Activated T-helper 2 cell treated with anti-CD3 and anti-CD28 coated beads, Interferon-gamma antibody, Interleukin-2, Interleukin-4, amounts not matched to agents 10 μg/mL and 5 μg/mL and 100 μg/mL, durations not matched to agents 14 hours and 24 hours and 36 hours (primary cell): ENCODE data around the gene PTER. TPM values are rescaled to one million over a fixed set of nuclear protein-coding genes. Genes with fewer than 3 reads are reported as not detected.
A peak's percentile ranks its signal among the peaks of the same experiment; 100 is the strongest.

Source experiments
- DNase-seq: peaks from one replicate; pipeline ENCODE4 v3.0.0; 2021; ENCODE audit warnings: low spot score
- H3K27ac Mint-ChIP-seq: one replicate; pipeline ENCODE4 v1.8.0; 2021; ENCODE audit warnings: mixed read lengths
- H3K27me3 Mint-ChIP-seq: one replicate; pipeline ENCODE4 v1.8.0; 2021; ENCODE audit warnings: low read depth, mixed read lengths
- H3K36me3 Mint-ChIP-seq: one replicate; pipeline ENCODE4 v1.8.0; 2021; ENCODE audit warnings: low read depth, mixed read lengths
- H3K4me1 Mint-ChIP-seq: one replicate; pipeline ENCODE4 v1.8.0; 2021; ENCODE audit warnings: low read depth, mixed read lengths
- H3K4me3 Mint-ChIP-seq: one replicate; pipeline ENCODE4 v1.8.0; 2021; ENCODE audit warnings: low read depth, mild to moderate bottlenecking, moderate library complexity, mixed read lengths
- H3K9me3 Mint-ChIP-seq: one replicate; pipeline ENCODE4 v1.8.0; 2021; ENCODE audit warnings: mixed read lengths
- intact Hi-C: fragments of 100-400 bp; cut with micrococcal nuclease; formaldehyde crosslinking; loops from one replicate; pipeline ENCODE4 v1.15.1; 2023
- total RNA-seq: library from RNA; stranded (reverse); gene quantifications from 2 replicates; pipeline ENCODE4 v1.2.3, GENCODE V29; 2022

PTER gene
- total RNA-seq, 1 donor from 2014 or later, result 19.9 TPM

DNA sequence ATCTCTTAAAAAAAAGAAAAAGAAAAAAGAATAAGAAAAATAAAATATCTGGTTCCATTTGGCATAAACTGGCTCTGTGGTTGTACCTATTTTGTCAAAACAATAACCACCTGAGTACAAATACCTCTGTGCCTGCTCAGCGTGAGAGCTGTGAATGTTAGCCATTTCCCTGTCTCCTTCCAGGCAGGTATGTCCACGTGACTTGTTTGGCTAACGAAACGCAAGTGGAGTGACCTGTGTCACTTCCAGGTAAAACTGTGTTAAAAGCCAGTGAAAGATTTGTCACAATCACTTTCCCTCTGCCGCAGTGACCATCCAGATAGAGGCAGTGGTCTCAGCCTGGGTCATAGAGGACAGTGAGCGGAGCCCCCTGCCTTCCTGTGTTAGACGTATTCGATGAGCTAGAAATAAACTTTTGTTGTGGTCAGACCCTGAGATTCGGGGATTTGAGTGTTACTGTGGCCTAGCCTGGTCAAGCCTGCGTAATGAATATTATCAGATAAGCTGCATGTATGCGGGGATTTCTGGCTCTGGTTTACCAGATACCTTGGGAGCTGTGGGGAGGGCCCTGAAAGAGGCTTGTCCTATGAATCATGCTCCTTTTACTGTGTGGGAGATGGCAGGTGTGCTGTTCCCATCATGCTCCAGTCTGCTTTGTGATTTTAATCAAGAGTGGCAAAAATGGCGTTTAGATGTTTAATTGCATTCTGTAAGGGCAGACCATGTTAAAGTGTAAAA lies 3.8 kb downstream of the PTER start:
- Mint-ChIP-seq H3K9me3 (no peaks in the 10 kb centered on the region), H3K27ac (peak overlapping the region; percentile 51), H3K27me3 (no peaks in the 10 kb centered on the region), H3K4me1 (peaks cover 39% of the 10 kb centered on the region), H3K36me3 (peaks cover 46% of the 10 kb centered on the region), H3K4me3 (peak overlapping the region; percentile 14)
- no peak for DNase-seq
- intact Hi-C loops, result no loop called here

DNA sequence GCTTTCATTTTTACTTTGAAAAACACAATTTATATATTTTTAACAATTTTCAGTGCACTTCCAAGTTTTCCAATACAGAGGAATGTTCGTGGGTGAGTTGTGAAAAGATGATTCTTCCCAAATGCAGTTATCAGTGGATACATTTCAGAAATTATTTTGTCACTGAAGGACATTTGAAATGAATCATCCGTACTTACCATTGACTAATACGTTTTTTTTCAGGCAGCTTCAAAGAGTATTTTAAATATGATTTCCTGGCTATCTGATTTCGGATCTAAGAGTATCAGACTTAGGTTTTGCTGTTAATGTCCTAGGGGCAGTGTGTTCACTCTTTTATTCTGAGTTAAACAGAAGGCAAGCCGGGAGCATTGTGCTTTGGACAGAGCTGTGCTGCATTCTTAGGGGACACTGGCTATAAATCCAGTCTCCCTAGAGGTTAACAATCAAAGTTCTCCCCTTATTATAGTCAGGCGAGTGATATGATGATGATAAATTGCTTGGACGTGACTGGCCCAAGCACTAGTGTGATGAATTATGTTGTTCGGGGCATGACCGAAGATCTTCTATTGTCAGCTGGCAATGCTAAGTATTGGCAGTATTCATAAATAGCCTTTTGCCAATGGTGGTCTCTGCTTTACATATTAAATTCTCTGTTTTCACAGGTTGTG lies 4.5 kb downstream of the PTER start:
- H3K9me3 Mint-ChIP-seq, result no peaks in the 10 kb centered on the region
- H3K4me1 Mint-ChIP-seq, result peaks cover 36% of the 10 kb centered on the region
- H3K27ac Mint-ChIP-seq, result peak overlapping the region; percentile 71
- H3K36me3 Mint-ChIP-seq, result peaks cover 51% of the 10 kb centered on the region
- H3K4me3 Mint-ChIP-seq, result peak overlapping the region; percentile 37
- DNase-seq, result no peak
- no peaks in the 10 kb centered on the region for H3K27me3 Mint-ChIP-seq
- intact Hi-C loops, result no loop called here

DNA sequence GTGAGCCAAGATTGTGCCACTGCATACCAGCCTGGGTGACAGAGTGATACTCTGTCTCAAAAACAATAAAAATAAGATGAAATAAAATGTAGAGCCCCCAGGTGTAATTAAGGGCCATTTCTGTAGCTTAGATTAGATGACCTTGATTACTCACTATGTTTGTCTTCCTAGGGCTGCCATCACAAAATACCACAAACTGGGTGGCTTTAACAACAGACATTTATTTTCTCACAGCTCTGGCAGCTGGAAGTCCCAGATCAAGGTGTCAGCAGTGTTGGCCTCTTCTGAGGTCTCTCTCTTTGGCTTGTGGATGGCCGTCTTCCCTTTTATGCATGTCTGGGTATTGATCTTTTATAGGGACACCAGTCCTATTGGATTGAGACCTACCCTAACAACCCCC lies 6.1 kb downstream of the PTER start:
- H3K27ac Mint-ChIP-seq, result no peak overlapping the region
- intact Hi-C loops, result no loop called here
- H3K4me1 Mint-ChIP-seq, result peaks cover 28% of the 10 kb centered on the region
- no peak overlapping the region for H3K4me3 Mint-ChIP-seq
- no peaks in the 10 kb centered on the region for H3K27me3 Mint-ChIP-seq
- H3K9me3 Mint-ChIP-seq, result no peaks in the 10 kb centered on the region
- no peak for DNase-seq
- H3K36me3 Mint-ChIP-seq, result peaks cover 49% of the 10 kb centered on the region

DNA sequence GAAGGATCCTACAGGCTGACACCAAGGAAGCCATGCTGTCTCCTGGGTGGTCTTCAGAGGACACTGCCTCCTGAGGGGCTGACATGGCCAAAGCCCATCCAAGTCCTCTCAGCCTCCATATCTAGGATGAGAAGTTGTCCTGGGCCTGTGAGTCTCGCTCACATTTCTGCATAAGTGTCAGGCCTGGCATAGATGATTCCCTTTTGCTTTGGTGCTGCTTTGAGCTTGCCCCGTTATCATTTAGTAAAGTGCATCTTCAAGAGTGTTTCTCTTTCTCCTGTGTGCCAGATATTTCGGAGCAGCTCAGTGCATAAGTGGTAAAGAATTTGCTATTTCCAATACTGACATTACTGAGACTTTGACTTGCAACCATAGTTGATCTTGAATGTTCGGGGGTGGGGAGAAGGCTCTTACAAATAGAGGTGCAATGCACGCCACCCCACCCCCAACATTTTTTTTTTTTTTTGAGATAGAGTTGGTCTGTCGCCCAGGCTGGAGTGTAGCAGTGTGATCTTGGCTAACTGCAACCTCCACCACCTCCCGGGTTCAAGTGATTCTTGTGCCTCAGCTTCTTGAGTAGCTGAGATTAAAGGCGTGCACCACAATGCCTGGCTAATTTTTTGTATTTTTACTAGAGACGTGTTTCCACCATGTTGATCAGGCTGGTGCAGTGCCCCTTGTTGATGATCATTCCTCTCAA lies 9.1 kb downstream of the PTER start:
- H3K36me3 Mint-ChIP-seq, result peaks cover 38% of the 10 kb centered on the region
- no peak for DNase-seq
- intact Hi-C loops, result no loop called here
- no peaks in the 10 kb centered on the region for H3K9me3 Mint-ChIP-seq
- H3K4me1 Mint-ChIP-seq, result peaks cover 12% of the 10 kb centered on the region
- no peak overlapping the region for H3K27ac Mint-ChIP-seq
- no peak overlapping the region for H3K4me3 Mint-ChIP-seq
- H3K27me3 Mint-ChIP-seq, result no peaks in the 10 kb centered on the region

DNA sequence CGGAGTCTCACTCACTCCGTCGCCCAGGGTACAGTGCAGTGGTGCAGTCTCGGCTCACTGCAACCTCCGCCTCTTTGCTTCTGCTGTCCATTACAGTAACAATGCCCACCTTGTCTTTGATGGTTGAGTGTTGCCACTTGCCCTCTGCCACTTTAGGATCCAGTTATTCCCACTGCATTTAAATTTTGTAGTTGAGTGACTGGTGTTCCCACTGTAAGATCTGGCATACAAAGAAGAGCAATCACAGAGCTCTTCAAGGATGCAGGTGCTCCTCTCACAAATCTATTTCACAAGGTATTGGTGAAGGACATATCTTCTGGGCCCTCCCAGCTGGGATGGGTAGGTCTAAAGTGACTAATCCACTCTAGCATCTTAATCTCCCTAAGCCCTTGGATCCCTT lies 12.6 kb downstream of the PTER start:
- no peak overlapping the region for H3K4me3 Mint-ChIP-seq

DNA sequence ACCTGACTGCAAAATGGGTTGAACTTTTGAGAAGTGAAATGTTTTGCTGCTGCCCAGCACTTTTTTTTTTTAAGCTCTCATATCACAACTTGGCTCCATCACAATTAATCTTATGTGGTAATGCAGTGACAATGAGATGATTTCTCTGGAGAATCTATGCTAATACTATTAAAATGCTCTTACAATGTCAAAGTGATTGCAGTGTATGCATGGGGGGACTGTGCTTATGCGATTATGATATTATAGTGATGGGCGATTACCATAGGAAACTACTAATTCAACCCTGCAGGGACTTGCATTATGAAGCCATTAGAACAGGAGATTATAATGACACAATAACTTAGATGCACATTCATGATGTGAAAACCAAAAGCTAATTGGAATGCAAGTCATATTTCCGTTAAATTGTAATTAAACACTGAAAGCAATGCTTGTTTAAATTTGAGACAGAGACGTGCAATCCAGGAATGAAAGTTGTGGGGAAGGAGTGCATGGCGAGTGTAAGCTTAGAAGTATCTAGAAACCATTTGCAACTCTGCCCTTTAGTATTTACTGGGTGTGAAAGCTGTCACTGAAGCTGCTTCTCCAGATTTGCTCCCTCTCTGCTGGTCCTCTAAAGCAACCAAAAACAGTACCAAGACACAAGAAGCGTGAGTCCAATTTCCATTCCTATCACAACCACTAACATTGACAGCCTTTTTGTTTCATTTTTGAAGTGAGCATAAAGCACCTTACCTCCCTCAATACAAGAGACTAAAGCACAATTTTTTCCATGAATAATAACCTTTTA lies 21.6 kb downstream of the PTER start:
- Mint-ChIP-seq H3K9me3 (no peaks in the 10 kb centered on the region), H3K27me3 (no peaks in the 10 kb centered on the region), H3K36me3 (peaks cover 14% of the 10 kb centered on the region), H3K4me3 (no peak overlapping the region), H3K27ac (no peak overlapping the region), H3K4me1 (peaks cover 9% of the 10 kb centered on the region)
- intact Hi-C loops, result no loop called here
- no peak for DNase-seq

More for the DNA sequence above, 12.6 kb downstream of the PTER start:
- intact Hi-C loops, result no loop called here
- no peak for DNase-seq
- Mint-ChIP-seq H3K27me3 (no peaks in the 10 kb centered on the region), H3K27ac (no peak overlapping the region), H3K4me1 (no peaks in the 10 kb centered on the region), H3K36me3 (peaks cover 25% of the 10 kb centered on the region), H3K9me3 (no peaks in the 10 kb centered on the region)

DNA sequence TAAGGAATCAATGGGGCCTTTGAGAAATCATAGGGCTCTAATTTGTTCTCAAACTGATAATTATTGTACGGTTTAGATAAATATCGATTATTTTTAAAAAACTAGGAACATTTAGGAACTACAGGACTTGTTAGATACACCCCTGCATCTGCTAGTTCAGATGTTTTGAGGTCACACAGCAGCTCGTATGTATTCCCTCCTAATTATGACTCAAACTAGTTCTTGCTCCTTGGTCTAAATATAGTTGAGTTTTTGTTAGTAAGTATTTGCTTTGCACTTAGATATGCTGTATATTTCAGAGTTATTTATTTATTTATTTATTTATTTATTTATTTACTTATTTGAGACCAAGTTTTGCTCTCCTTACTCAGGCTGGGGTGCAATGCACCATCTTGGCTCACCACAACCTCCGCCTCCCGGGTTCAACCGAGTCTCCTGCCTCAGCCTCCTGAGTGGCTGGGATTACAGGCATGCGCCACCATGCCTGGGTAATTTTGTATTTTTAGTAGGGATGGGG lies 22.7 kb downstream of the PTER start:
- Mint-ChIP-seq H3K4me3 (no peak overlapping the region), H3K9me3 (peaks cover 1% of the 10 kb centered on the region), H3K27ac (no peak overlapping the region), H3K27me3 (no peaks in the 10 kb centered on the region), H3K4me1 (peaks cover 9% of the 10 kb centered on the region), H3K36me3 (peaks cover 21% of the 10 kb centered on the region)
- intact Hi-C loops, result no loop called here
- no peak for DNase-seq

DNA sequence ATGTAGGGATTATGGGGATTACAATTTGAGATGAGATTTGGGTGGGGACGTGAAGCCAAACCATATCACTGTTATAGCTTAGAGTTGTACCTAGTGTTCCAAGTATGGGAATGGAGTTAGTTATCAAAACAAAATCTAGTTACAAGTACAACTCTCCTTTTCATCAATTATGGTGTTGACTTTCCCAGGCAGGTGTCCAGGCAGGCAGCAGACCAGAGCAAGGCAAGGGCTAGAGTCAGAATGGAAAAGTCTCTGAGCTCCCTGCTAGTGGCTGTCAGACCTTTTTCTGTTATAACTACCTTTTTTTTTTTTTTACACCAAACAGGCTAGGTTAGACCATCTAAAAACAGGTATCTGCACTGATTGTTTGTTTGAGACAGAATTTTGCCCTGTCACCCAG lies 29.2 kb downstream of the PTER start:
- Mint-ChIP-seq H3K4me1 (peaks cover 17% of the 10 kb centered on the region), H3K27ac (no peak overlapping the region), H3K9me3 (peaks cover 4% of the 10 kb centered on the region), H3K36me3 (peaks cover 32% of the 10 kb centered on the region), H3K4me3 (no peak overlapping the region), H3K27me3 (no peaks in the 10 kb centered on the region)
- intact Hi-C loops, result no loop called here
- DNase-seq, result no peak

DNA sequence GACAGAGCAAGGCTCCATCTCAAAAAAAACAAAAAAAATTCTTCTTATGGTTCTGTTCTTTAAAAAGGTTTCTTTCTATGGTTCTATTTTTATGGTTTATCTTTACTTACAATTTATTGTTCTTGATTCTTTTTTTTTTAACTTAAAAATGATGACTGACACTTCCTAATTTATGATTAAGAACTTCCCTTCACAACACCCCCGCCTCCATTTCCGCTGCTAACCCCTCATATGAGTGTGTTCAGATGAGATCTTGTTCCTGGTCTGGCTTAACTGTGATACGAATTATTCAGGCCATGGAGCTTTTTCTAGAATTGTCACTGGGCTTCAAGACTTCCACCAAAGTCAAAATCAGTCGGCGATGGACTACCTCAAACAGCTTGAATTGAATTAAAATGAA lies 33.9 kb downstream of the PTER start:
- H3K36me3 Mint-ChIP-seq, result peaks cover 16% of the 10 kb centered on the region
- no peak overlapping the region for H3K27ac Mint-ChIP-seq
- H3K27me3 Mint-ChIP-seq, result no peaks in the 10 kb centered on the region
- intact Hi-C loops, result no loop called here
- no peaks in the 10 kb centered on the region for H3K9me3 Mint-ChIP-seq
- no peak overlapping the region for H3K4me3 Mint-ChIP-seq
- no peak for DNase-seq
- peaks cover 12% of the 10 kb centered on the region for H3K4me1 Mint-ChIP-seq

DNA sequence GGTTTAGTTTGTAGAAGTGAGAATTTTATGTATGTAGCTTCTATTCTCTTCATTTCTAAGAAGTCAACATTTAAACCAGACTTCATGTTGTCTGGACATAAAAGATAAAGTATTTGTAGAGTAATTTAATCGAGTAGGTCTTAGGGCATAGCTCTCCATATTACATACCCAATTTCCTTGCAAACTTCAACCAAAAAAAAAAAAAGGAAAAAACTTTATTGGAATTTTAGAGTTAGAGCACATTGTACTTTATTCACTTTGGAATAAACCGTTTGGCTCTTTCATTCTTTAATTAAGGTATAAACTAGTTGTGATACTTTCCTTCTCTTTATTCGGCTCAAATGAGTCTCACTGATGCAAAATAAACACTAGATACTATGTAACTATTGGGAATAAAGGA lies 36.0 kb downstream of the PTER start:
- Mint-ChIP-seq H3K36me3 (peaks cover 13% of the 10 kb centered on the region), H3K4me3 (no peak overlapping the region), H3K27ac (no peak overlapping the region), H3K9me3 (no peaks in the 10 kb centered on the region), H3K27me3 (no peaks in the 10 kb centered on the region), H3K4me1 (peaks cover 7% of the 10 kb centered on the region)
- intact Hi-C loops, result no loop called here
- no peak for DNase-seq

DNA sequence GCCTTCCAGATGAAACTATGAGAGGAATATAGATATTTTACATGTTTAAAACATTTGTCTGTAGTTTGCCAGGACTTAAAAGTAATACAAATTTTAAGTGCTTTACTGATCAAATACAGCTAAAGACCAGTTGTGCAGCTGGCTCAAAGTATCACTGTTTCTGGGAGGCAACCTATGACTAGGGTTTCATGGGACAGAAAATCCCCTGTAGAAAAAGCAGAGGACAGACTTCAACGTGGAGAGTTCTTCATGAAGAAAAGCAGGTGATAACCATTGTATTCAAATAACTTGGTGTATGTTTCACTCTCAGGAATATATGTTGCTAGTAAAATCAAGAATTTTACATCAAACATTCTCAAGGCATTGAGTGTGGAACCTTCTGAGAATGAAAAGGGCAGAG lies 40.9 kb downstream of the PTER start:
- H3K27ac Mint-ChIP-seq, result no peak overlapping the region
- no peaks in the 10 kb centered on the region for H3K9me3 Mint-ChIP-seq
- no peaks in the 10 kb centered on the region for H3K4me1 Mint-ChIP-seq
- no peaks in the 10 kb centered on the region for H3K27me3 Mint-ChIP-seq
- intact Hi-C loops, result no loop called here
- no peak for DNase-seq
- no peaks in the 10 kb centered on the region for H3K36me3 Mint-ChIP-seq
- H3K4me3 Mint-ChIP-seq, result no peak overlapping the region

DNA sequence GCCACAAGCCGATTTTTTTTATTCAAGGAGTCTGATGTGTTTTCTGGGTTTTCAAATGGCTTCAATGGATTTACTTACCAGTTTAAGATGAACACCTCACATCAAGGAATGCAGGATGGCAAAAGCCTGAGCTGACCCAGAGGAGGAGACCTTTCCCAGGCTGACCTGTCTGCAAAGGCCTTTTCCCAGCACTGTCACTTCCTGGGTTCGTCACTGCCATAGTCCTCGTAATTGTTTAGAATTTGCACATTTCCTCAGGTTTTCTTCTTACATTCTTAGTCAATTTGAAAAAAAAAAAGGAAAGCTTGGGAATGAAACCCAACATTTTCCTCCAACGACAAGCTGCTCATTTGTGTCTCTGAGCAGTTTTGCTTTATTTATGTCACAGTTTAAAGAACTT lies 42.0 kb downstream of the PTER start:
- intact Hi-C loops, result no loop called here
- H3K36me3 Mint-ChIP-seq, result peaks cover 5% of the 10 kb centered on the region
- H3K4me3 Mint-ChIP-seq, result no peak overlapping the region
- H3K27me3 Mint-ChIP-seq, result no peaks in the 10 kb centered on the region
- H3K27ac Mint-ChIP-seq, result no peak overlapping the region
- H3K9me3 Mint-ChIP-seq, result no peaks in the 10 kb centered on the region
- H3K4me1 Mint-ChIP-seq, result no peaks in the 10 kb centered on the region
- DNase-seq, result no peak
